Adipocyte (in vitro differentiated cells): ENCODE data around the gene RASSF8.

Experiments used
- DNase-seq: peaks from one replicate; pipeline ENCODE4 v3.0.0-alpha.2; 2015; ENCODE audit warnings: low read depth
- H3K27me3 ChIP-seq: replicated peaks from 2 replicates; pipeline ENCODE4 v1.7.0; 2013; ENCODE audit warnings: mild to moderate bottlenecking, low read length, moderate library complexity; ENCODE audit not compliant: control insufficient read depth, insufficient read depth
- H3K36me3 ChIP-seq: 2 replicates; pipeline ENCODE4 v1.7.0; 2013; ENCODE audit warnings: low read length, mild to moderate bottlenecking, moderate library complexity; ENCODE audit not compliant: control insufficient read depth, insufficient read depth, severe bottlenecking
- H3K4me1 ChIP-seq: 2 replicates; pipeline ENCODE4 v1.7.0; 2013; ENCODE audit warnings: mild to moderate bottlenecking, low read length, moderate library complexity; ENCODE audit not compliant: control insufficient read depth, insufficient read depth
- H3K4me3 ChIP-seq: 2 replicates; pipeline ENCODE4 v1.7.0; 2013; ENCODE audit warnings: mild to moderate bottlenecking, low read length, moderate library complexity
- H3K9ac ChIP-seq: 2 replicates; pipeline ENCODE4 v1.7.0; 2013; ENCODE audit warnings: mild to moderate bottlenecking, low read length, moderate library complexity
- H3K9me3 ChIP-seq: 2 replicates; pipeline ENCODE4 v1.7.0; 2013; ENCODE audit warnings: mild to moderate bottlenecking, low read length, moderate library complexity; ENCODE audit not compliant: control insufficient read depth

The RASSF8 gene

DNA sequence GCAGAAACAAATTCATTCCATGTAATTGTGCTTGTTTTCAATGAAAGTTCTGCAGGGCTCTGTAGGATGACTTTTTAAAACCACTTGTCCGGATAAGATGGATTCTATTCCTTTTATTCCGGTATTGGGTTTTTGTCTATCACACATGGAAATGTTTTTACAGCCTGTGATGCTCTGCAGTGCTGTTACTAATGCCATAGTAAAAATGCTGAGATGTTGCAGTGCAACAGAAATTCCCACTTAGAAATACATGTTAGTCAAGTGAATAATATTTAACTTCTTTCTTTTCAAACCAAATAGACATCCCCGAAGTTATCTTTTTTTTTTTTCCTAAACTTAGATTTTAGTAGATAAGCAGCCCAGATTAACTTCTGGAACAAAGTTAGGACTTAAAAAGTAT is 71.9 kb downstream of the RASSF8 start:
- Histone ChIP-seq H3K27me3 (no peaks in the 10 kb centered on the region), H3K9me3 (no peaks in the 10 kb centered on the region), H3K4me1 (peaks cover 73% of the 10 kb centered on the region), H3K4me3 (no peak overlapping the region), H3K36me3 (no peaks in the 10 kb centered on the region), H3K9ac (peak overlapping the region; percentile 58)
- DNase-seq = no peak

- Histone ChIP-seq H3K4me1 (peaks cover 73% of the 10 kb centered on the region), H3K27me3 (no peaks in the 10 kb centered on the region), H3K9me3 (no peaks in the 10 kb centered on the region), H3K4me3 (no peak overlapping the region), H3K36me3 (no peaks in the 10 kb centered on the region), H3K9ac (no peak overlapping the region)
- no peak for DNase-seq
Observed at GRCh38 chr12:26031318-26031717, 72.8 kb downstream of the RASSF8 start.

GRCh38 chr12:26031827-26032226 is 73.3 kb downstream of the RASSF8 start:
- Histone ChIP-seq H3K36me3 (no peaks in the 10 kb centered on the region), H3K27me3 (no peaks in the 10 kb centered on the region), H3K9ac (no peak overlapping the region), H3K4me1 (peaks cover 73% of the 10 kb centered on the region), H3K4me3 (no peak overlapping the region), H3K9me3 (no peaks in the 10 kb centered on the region)
- no peak for DNase-seq

DNA sequence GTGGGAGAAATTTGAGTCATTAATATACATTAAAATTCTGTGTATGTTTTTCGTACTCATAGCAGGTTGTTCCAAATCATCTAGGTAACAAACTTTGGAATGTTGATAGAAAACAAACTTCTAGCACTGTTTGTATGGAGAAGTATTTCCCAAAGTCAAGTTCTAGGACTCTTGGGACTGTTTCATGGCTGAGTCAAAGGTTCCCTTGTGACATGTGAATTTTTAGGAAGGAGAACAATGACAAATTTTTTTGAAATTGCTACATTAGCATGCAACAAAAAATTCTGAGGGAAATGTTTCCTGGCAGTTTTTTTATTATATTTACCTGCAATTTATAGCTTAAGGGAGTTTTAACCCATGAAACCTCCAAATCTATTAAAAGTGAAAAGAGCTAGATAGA is 73.8 kb downstream of the RASSF8 start:
- Histone ChIP-seq H3K27me3 (no peaks in the 10 kb centered on the region), H3K4me1 (peaks cover 72% of the 10 kb centered on the region), H3K36me3 (no peaks in the 10 kb centered on the region), H3K4me3 (peak overlapping the region; percentile 38), H3K9me3 (no peaks in the 10 kb centered on the region), H3K9ac (peak overlapping the region; percentile 37)
- DNase-seq = no peak

GRCh38 chr12:26032719-26033241 is 74.3 kb downstream of the RASSF8 start:
- peak; percentile 51 for DNase-seq
- Histone ChIP-seq H3K27me3 (no peaks in the 10 kb centered on the region), H3K36me3 (no peaks in the 10 kb centered on the region), H3K4me1 (peaks cover 68% of the 10 kb centered on the region), H3K9me3 (no peaks in the 10 kb centered on the region), H3K9ac (peak overlapping the region; percentile 50), H3K4me3 (peak overlapping the region; percentile 38)

DNA sequence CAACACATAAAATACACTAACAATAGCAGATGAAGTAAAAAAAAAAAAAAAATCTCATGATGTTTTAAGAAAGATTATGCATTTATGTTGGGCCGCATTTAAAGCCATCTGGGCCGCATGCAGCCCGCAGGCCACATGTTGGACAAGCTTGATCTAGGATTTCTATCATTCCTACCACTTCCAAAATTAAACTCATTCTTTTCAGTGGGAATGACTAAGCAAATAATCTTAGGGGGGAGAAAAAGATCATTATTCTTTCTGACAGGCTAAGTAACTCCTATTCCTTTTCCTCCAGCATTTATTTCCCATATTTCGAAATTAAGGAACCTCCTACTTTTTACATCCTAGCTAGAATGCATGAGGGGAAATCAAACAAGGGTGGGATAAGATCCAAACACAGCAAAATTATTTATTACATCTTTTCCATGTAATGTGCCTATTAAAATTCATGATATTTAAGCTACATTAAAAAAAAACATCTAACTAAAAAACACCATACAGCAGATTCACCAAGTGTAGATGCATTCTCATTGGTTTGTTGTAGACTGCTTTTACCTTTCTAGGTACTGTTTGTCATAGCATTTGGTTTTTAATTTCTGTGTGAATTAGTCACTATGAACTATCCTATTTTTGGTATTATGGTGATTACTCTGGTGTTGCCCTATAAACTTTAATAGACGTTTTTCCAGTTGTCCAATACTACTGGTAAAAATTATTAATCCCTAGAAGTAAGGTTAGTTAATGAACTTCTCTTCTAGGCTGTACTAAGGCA is 76.1 kb downstream of the RASSF8 start:
- H3K4me1 ChIP-seq = peaks cover 64% of the 10 kb centered on the region
- peak overlapping the region; percentile 50 for H3K9ac ChIP-seq
- no peak for DNase-seq

DNA sequence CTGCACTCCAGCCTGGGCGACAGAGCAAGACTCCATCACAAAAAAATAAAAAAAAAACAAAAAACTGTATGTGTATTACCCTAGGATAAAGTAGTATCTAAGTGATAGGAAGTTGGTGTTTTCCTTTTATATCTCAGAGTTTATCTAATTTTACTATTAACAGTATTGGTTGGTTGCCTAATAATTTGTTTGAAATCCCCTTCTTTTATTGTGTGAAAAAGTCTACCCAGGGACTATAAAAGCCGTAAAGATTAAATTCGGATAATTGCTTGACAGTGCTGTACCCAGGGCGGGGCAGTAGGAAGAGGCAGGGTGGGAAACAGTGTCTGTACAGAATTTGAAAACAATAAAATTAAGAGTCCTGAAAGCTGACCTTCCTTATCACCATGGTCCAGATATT is 78.4 kb downstream of the RASSF8 start:
- peaks cover 42% of the 10 kb centered on the region for H3K4me1 ChIP-seq
- H3K9ac ChIP-seq = no peak overlapping the region
- H3K4me3 ChIP-seq = no peak overlapping the region
- H3K36me3 ChIP-seq = no peaks in the 10 kb centered on the region
- H3K9me3 ChIP-seq = no peaks in the 10 kb centered on the region
- DNase-seq = no peak
- H3K27me3 ChIP-seq = no peaks in the 10 kb centered on the region

More for the DNA sequence above, 76.1 kb downstream of the RASSF8 start:
- no peaks in the 10 kb centered on the region for H3K27me3 ChIP-seq
- no peaks in the 10 kb centered on the region for H3K36me3 ChIP-seq
- H3K9me3 ChIP-seq = no peaks in the 10 kb centered on the region
- no peak overlapping the region for H3K4me3 ChIP-seq

GRCh38 chr12:26037615-26038220 is 79.2 kb downstream of the RASSF8 start:
- no peaks in the 10 kb centered on the region for H3K27me3 ChIP-seq

DNA sequence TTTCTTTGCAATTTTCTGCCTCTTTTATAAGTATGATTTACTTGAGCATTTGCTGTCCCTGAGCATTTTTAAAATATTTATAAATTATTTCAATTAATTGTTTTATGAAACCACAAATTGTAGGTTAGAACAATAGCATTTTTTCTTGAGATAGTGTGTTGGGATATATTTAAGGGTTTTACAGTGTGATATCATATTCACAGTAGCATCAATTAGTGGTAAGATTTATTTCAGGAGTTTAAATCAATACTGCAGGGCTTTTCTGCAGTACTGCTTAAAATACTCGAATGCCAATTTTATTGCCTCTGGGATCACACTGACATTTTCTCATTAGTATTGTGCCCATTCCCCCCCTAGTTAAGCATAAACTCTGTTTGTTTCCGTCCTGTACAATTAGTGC is 84.2 kb downstream of the RASSF8 start:
- Histone ChIP-seq H3K4me3 (no peak overlapping the region), H3K9me3 (no peaks in the 10 kb centered on the region), H3K9ac (peak overlapping the region; percentile 13), H3K36me3 (no peaks in the 10 kb centered on the region), H3K27me3 (no peaks in the 10 kb centered on the region), H3K4me1 (peaks cover 65% of the 10 kb centered on the region)
- DNase-seq = no peak

More at GRCh38 chr12:26037615-26038220, 79.2 kb downstream of the RASSF8 start:
- Histone ChIP-seq H3K9me3 (no peaks in the 10 kb centered on the region), H3K9ac (no peak overlapping the region), H3K4me1 (peaks cover 40% of the 10 kb centered on the region), H3K4me3 (no peak overlapping the region), H3K36me3 (no peaks in the 10 kb centered on the region)
- DNase-seq = no peak

DNA sequence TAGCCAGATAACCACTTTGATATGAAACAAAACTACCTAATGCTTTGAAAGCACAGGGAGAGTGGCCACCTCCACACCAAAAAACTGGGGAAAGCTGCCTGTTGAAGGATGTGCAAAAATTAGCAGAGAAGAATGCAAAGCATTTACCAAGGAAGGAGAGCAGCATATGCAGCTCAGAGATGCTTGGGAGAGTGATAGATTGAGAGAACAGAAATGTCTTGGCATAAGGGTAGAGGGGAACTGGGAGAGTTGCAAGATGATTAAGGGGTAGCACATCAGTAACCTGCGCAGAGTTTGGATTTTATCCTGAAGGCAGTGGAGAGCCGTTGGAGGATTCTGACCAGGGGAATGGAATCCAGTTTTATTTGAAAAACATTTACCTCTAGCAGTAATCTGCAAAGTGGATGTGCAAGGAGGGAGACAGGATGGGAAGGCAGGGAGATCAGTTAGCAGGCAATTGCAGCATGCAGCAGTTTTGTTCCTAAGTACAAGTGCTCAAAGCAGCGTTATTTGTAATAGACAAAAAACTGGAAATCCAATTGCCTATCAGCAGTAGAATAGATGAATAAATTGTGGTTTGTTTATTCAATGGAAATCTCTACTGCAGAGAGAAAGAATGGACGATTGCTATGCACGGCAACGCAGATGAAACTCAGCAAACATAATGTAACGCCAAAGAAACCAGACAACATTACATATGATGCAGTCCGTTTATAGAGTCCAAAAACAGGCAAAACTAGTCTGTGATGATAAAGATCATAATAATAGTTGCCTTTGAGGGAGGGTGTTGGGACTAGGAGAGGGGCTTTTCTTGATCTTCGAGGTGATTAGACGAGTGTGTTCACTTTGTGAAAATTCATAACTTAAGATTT is 84.9 kb downstream of the RASSF8 start:
- H3K4me3 ChIP-seq = peak overlapping the region; percentile 41
- no peaks in the 10 kb centered on the region for H3K36me3 ChIP-seq
- peaks cover 72% of the 10 kb centered on the region for H3K4me1 ChIP-seq
- H3K9ac ChIP-seq = peak overlapping the region; percentile 19
- H3K27me3 ChIP-seq = no peaks in the 10 kb centered on the region
- no peaks in the 10 kb centered on the region for H3K9me3 ChIP-seq
- no peak for DNase-seq

- no peaks in the 10 kb centered on the region for H3K27me3 ChIP-seq
- H3K36me3 ChIP-seq = no peaks in the 10 kb centered on the region
- H3K9me3 ChIP-seq = no peaks in the 10 kb centered on the region
- H3K9ac ChIP-seq = peak overlapping the region; percentile 19
- DNase-seq = peak; percentile 35
- H3K4me1 ChIP-seq = peaks cover 71% of the 10 kb centered on the region
- H3K4me3 ChIP-seq = peak overlapping the region; percentile 41
Observed at GRCh38 chr12:26044007-26044394, 85.5 kb downstream of the RASSF8 start.
